HepG2 (cell line): ENCODE results near the gene CSNK1D. TPM values are rescaled to one million over a fixed set of nuclear protein-coding genes. Genes with fewer than 3 reads are reported as not detected.

Source experiments
- CBX5 ChIP-seq: sonication (generic); formaldehyde crosslinking; IDR thresholded peaks from 2 replicates; pipeline ENCODE4 v1.4.0; 2020; ENCODE audit warnings: missing genetic modification reagents, borderline replicate concordance
- KDM5B ChIP-seq: sonication (generic); formaldehyde crosslinking; IDR thresholded peaks from 2 replicates; pipeline ENCODE4 v1.4.0; 2020; ENCODE audit warnings: missing genetic modification reagents, mild to moderate bottlenecking, borderline replicate concordance
- KLF12 ChIP-seq: sonication (generic); formaldehyde crosslinking; IDR thresholded peaks from 2 replicates; pipeline ENCODE4 v1.4.0; 2020; ENCODE audit warnings: missing genetic modification reagents, borderline replicate concordance
- MIER3 ChIP-seq: IDR thresholded peaks from 2 replicates; pipeline ENCODE4 v1.6.1; 2016; ENCODE audit warnings: missing compliant biosample characterization, borderline replicate concordance
- MTA3 ChIP-seq: sonication (generic); formaldehyde crosslinking; IDR thresholded peaks from 2 replicates; pipeline ENCODE4 v1.4.0; 2020; ENCODE audit warnings: missing genetic modification reagents
- PAX8 ChIP-seq: sonication (generic); formaldehyde crosslinking; IDR thresholded peaks from 2 replicates; pipeline ENCODE4 v1.8.0; 2022; ENCODE audit warnings: mild to moderate bottlenecking, missing genetic modification reagents, borderline replicate concordance
- PHF8 ChIP-seq: sonication (generic); formaldehyde crosslinking; IDR thresholded peaks from 2 replicates; pipeline ENCODE4 v1.5.0; 2020; ENCODE audit warnings: missing genetic modification reagents
- REPIN1 ChIP-seq: sonication (generic); formaldehyde crosslinking; IDR thresholded peaks from 2 replicates; pipeline ENCODE4 v1.8.0; 2022; ENCODE audit warnings: missing genetic modification reagents, low read depth, mild to moderate bottlenecking, borderline replicate concordance
- RORA ChIP-seq: sonication (generic); formaldehyde crosslinking; IDR thresholded peaks from 2 replicates; pipeline ENCODE4 v1.5.0; 2020; ENCODE audit warnings: mild to moderate bottlenecking, missing genetic modification reagents, moderate library complexity
- SP2 ChIP-seq: sonication (generic); formaldehyde crosslinking; IDR thresholded peaks from 2 replicates; pipeline ENCODE4 v1.5.1; 2020; ENCODE audit warnings: mild to moderate bottlenecking, missing genetic modification reagents
- SRSF1 ChIP-seq: fragments of 200-400 bp; formaldehyde crosslinking; optimal IDR thresholded peaks from 2 replicates; pipeline ENCODE3; 2017; ENCODE audit warnings: mild to moderate bottlenecking, low read depth, low read length, moderate library complexity
- THRA ChIP-seq: sonication (generic); formaldehyde crosslinking; IDR thresholded peaks from 2 replicates; pipeline ENCODE4 v1.4.0; 2020; ENCODE audit warnings: missing genetic modification reagents, borderline replicate concordance
- ZGPAT ChIP-seq: IDR thresholded peaks from 2 replicates; pipeline ENCODE4 v1.6.1; 2016; ENCODE audit warnings: mild to moderate bottlenecking
- ZNF180 ChIP-seq: sonication (generic); formaldehyde crosslinking; IDR thresholded peaks from 2 replicates; pipeline ENCODE4 v1.4.0; 2020; ENCODE audit warnings: low read depth, missing genetic modification reagents, borderline replicate concordance
- ZNF253 ChIP-seq: sonication (generic); formaldehyde crosslinking; IDR thresholded peaks from 2 replicates; pipeline ENCODE4 v1.8.0; 2022; ENCODE audit warnings: mild to moderate bottlenecking, missing genetic modification reagents, borderline replicate concordance
- ZNF326 ChIP-seq: sonication (generic); formaldehyde crosslinking; IDR thresholded peaks from 2 replicates; pipeline ENCODE4 v1.4.0; 2020; ENCODE audit warnings: missing genetic modification reagents, borderline replicate concordance
- ZNF441 ChIP-seq: sonication (generic); formaldehyde crosslinking; IDR thresholded peaks from 2 replicates; pipeline ENCODE4 v1.7.0; 2021; ENCODE audit warnings: missing genetic modification reagents, borderline replicate concordance
- ZNF562 ChIP-seq: sonication (generic); formaldehyde crosslinking; IDR thresholded peaks from 2 replicates; pipeline ENCODE4 v1.8.0; 2022; ENCODE audit warnings: missing genetic modification reagents, borderline replicate concordance
- ZNF83 ChIP-seq: sonication (generic); formaldehyde crosslinking; IDR thresholded peaks from 2 replicates; pipeline ENCODE4 v1.4.0; 2020; ENCODE audit warnings: missing genetic modification reagents, mild to moderate bottlenecking, borderline replicate concordance
- ZSCAN31 ChIP-seq: sonication (generic); formaldehyde crosslinking; IDR thresholded peaks from 2 replicates; pipeline ENCODE4 v1.5.0; 2020; ENCODE audit warnings: low read depth, mild to moderate bottlenecking, missing genetic modification reagents
- polyA plus RNA-seq, 8 experiments: library from polyadenylated mRNA; depleted of rRNA in 3 of 8; stranded (reverse) in 7 of 8; unstranded in 1 of 8; fragments of >200 nt; fragmentation: Illumina TruSeq in 4 of 8; extraction: Trizol in 4 of 8; gene quantifications; 2 replicates each; pipeline versions ENCODE4 v1.2.1 to v1.2.3, GENCODE V29; 2011 to 2016; ENCODE audit warnings: low read depth in 4 of 8, missing spikeins in 1 of 8, mixed read lengths in 1 of 8; ENCODE audit not compliant: insufficient read depth in 1 of 8
- total RNA-seq, 5 experiments: library from RNA; depleted of rRNA; stranded (reverse); fragments of >200 nt; fragmentation: Illumina TruSeq; extraction: Trizol; gene quantifications; 2 replicates each; pipeline ENCODE4 v1.2.3, GENCODE V29; 2016; ENCODE audit warnings: low read depth in 1 of 5
- TF ChIP-seq, protein P1 (sequence below): IDR thresholded peaks from 2 replicates; pipeline ENCODE4 v1.6.1; 2016; ENCODE audit warnings: missing compliant biosample characterization, missing genetic modification reagents, borderline replicate concordance
- TF ChIP-seq, protein P2 (sequence below): IDR thresholded peaks from 2 replicates; pipeline ENCODE4 v1.6.1; 2016

The CSNK1D gene
- total and polyA plus RNA-seq, 2 of the 13 experiments (the other 11 are each of a cell fraction or from before 2014, with no cell fraction given) = 31.5 to 128 TPM

DNA sequence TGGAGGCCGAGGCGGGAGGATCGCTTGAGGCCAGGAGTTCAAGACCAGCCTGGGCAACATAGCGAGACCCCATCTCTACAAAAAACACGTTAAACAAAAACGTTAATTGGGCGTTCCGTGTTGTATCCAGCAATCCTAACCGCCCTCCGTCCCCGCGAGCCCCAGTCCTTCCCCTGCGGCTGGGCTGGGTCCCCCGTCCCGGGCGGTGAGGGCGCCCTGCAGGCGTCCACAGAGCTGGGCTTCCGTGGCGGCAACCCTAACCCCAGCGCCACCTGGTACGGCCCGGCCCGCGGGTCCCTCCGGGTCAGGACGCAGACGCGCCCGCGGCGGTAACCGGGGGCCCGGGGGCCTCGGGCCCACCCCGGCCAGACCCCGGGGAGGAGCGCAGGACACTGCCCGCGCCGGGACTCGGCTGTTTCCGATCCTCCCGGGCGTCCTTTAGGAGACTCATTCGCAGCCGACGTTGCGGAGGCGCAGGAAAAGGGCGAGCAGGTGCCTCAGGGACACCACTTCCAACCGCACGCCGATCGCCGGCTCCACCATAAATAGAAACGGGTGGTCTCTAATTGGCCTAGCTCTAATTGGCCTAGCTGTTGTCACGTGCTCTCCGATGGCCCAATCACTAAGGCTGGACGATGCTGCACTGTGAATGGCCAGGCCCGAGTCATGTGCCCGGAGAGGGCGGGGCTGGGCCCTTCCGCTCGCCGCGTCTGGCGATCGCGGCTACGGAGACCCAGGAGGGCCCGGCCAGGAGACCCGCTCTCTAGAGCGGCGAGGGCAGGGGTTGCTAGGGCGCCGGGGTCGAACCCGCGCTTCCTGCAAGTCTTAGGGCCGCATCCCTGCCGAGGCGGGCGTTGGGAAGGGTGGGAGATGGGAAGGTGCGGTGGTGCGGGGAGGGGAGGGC, 19.0 kb upstream of the CSNK1D start (continued):
- peak; percentile 81; the same call in 1 of the 2 replicates for TF ChIP-seq PAX8 (CRISPR knock-in tag)
- TF ChIP-seq ZGPAT (CRISPR knock-in tag) = peak; percentile 90
- TF ChIP-seq ZSCAN31 = peak; percentile 67; the same call in 1 of the 2 replicates
- TF ChIP-seq KDM5B (CRISPR knock-in tag) = peak; percentile 47; the same call in 1 of the 2 replicates
- no peak for TF ChIP-seq RORA (CRISPR knock-in tag)
- TF ChIP-seq, protein P1, sequence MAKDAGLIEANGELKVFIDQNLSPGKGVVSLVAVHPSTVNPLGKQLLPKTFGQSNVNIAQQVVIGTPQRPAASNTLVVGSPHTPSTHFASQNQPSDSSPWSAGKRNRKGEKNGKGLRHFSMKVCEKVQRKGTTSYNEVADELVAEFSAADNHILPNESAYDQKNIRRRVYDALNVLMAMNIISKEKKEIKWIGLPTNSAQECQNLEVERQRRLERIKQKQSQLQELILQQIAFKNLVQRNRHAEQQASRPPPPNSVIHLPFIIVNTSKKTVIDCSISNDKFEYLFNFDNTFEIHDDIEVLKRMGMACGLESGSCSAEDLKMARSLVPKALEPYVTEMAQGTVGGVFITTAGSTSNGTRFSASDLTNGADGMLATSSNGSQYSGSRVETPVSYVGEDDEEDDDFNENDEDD (CRISPR knock-in tag) = peak; percentile 53; the same call in 1 of the 2 replicates
- TF ChIP-seq KLF12 (CRISPR knock-in tag) = no peak
- TF ChIP-seq MTA3 = 0 out of 2 replicates have a peak, but pooled peaks have one; percentile 4
- peak; percentile 80; the same call in 1 of the 2 replicates for TF ChIP-seq ZNF441 (CRISPR knock-in tag)
- TF ChIP-seq, protein P2, sequence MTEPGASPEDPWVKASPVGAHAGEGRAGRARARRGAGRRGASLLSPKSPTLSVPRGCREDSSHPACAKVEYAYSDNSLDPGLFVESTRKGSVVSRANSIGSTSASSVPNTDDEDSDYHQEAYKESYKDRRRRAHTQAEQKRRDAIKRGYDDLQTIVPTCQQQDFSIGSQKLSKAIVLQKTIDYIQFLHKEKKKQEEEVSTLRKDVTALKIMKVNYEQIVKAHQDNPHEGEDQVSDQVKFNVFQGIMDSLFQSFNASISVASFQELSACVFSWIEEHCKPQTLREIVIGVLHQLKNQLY (CRISPR knock-in tag) = peak; percentile 25; the same call in 1 of the 2 replicates
- no peak for TF ChIP-seq ZNF326 (CRISPR knock-in tag)
- TF ChIP-seq SRSF1 = peak; percentile 96
- no peak for TF ChIP-seq ZNF180 (CRISPR knock-in tag)
- peak; percentile 82; the same call in 1 of the 2 replicates for TF ChIP-seq MIER3 (CRISPR knock-in tag)
- no peak for TF ChIP-seq ZNF562 (CRISPR knock-in tag)
- peak; percentile 87 for TF ChIP-seq PHF8 (CRISPR knock-in tag)
- TF ChIP-seq ZNF83 = no peak
- TF ChIP-seq REPIN1 (CRISPR knock-in tag) = peak; percentile 80
- TF ChIP-seq CBX5 (CRISPR knock-in tag) = no peak; the same call in 1 of the 2 replicates
- TF ChIP-seq THRA (CRISPR knock-in tag) = peak; percentile 90
- peak; percentile 56; the same call in 1 of the 2 replicates for TF ChIP-seq SP2 (CRISPR knock-in tag)
- peak; percentile 77 for TF ChIP-seq ZNF253 (CRISPR knock-in tag)
